Naive thymus-derived CD8-positive, alpha-beta T cell (primary cell): ENCODE results near the gene ADGRA1. TPM values are rescaled to one million over a fixed set of nuclear protein-coding genes. Genes with fewer than 3 reads are reported as not detected.
A peak's percentile ranks its signal among the peaks of the same experiment; 100 is the strongest.

Source experiments
- ATAC-seq, 2 donors: fragments of 150-1000 bp; cut with Tn5 transposase in 1 of 2; sonication (Bioruptor Pico), chemical (Tn5 transposase) in 1 of 2; 1 replicate in 1 of 2; 2 replicates in 1 of 2; pipeline ENCODE4 v1.10.0; 2021; ENCODE audit warnings: mild to moderate bottlenecking in 2 of 2, moderate library complexity in 2 of 2
- POLR2A ChIA-PET: fragments of 350-600 bp; sonication (Branson Sonifier 250); formaldehyde crosslinking; loops from one replicate; lab custom pipeline; 2021; ENCODE audit warnings: antibody characterized with exemption; lab: Charles Lee
- DNase-seq, 10 donors: peaks; one replicate each; pipeline versions ENCODE4 v3.0.0 to v3.0.0-alpha.2; 2020 to 2022
- H3K27ac Mint-ChIP-seq, 10 donors: one replicate each; pipeline ENCODE4 v1.8.0; 2020 to 2022; ENCODE audit warnings: mild to moderate bottlenecking in 10 of 10, mixed read lengths in 10 of 10, moderate library complexity in 4 of 10, inconsistent platforms in 1 of 10
- H3K27me3 Mint-ChIP-seq, 5 donors: one replicate each; pipeline ENCODE4 v1.8.0; 2021 to 2022; ENCODE audit warnings: mixed read lengths in 5 of 5
- H3K36me3 Mint-ChIP-seq, 3 donors: one replicate each; pipeline ENCODE4 v1.8.0; 2020 to 2022; ENCODE audit warnings: mixed read lengths in 3 of 3, mild to moderate bottlenecking in 2 of 3, inconsistent platforms in 1 of 3
- H3K4me1 Mint-ChIP-seq, 4 donors: one replicate each; pipeline ENCODE4 v1.8.0; 2021 to 2022; ENCODE audit warnings: mixed read lengths in 4 of 4
- H3K4me3 Mint-ChIP-seq, 10 donors: one replicate each; pipeline ENCODE4 v1.8.0; 2020 to 2022; ENCODE audit warnings: mild to moderate bottlenecking in 10 of 10, mixed read lengths in 10 of 10, moderate library complexity in 6 of 10, inconsistent platforms in 1 of 10
- H3K9me3 Mint-ChIP-seq, 9 donors: one replicate each; pipeline ENCODE4 v1.8.0; 2020 to 2022; ENCODE audit warnings: mixed read lengths in 9 of 9, mild to moderate bottlenecking in 3 of 9, inconsistent platforms in 1 of 9, moderate library complexity in 1 of 9
- polyA plus RNA-seq, 3 donors: library from polyadenylated mRNA; unstranded; fragments of 300-500 nt; fragmentation: Illumina TruSeq; gene quantifications; one replicate each; pipeline ENCODE4 v1.2.3, GENCODE V29; 2021
- total RNA-seq, 8 experiments: library from RNA in 2 of 8; stranded (reverse) in 2 of 8; gene quantifications; one replicate each; pipeline ENCODE4 v1.2.3 and lab custom pipeline; 2021 to 2026

The ADGRA1 gene
- total and polyA plus RNA-seq, 5 experiments from 2014 or later: not detected

- Mint-ChIP-seq H3K4me1 (peaks cover 12 to 28% (median 14%) of the 10 kb centered on the region in 4 donors), H3K27me3 (peaks cover 0 to 37% (median 11%) of the 10 kb centered on the region in 5 donors), H3K36me3 (no peaks in the 10 kb centered on the region), H3K27ac (no peak overlapping the region), H3K9me3 (no peaks in the 10 kb centered on the region), H3K4me3 (peak overlapping the region in 1 of 10 donors; percentile 56)
- POLR2A ChIA-PET: no interaction called here
- DNase-seq: no peak
- ATAC-seq: no peak
Measured at GRCh38 chr10:133059571-133059970, 28.2 kb upstream of the ADGRA1 start.

GRCh38 chr10:133060022-133060421, 27.7 kb upstream of the ADGRA1 start:
- POLR2A ChIA-PET: no interaction called here
- no peak overlapping the region for H3K27ac Mint-ChIP-seq
- ATAC-seq: no peak
- peak overlapping the region in 1 of 10 donors; percentile 19 for H3K4me3 Mint-ChIP-seq
- H3K4me1 Mint-ChIP-seq: peaks cover 12 to 28% (median 14%) of the 10 kb centered on the region in 4 donors
- DNase-seq: no peak
- no peaks in the 10 kb centered on the region for H3K9me3 Mint-ChIP-seq
- H3K27me3 Mint-ChIP-seq: peaks cover 0 to 37% (median 11%) of the 10 kb centered on the region in 5 donors
- H3K36me3 Mint-ChIP-seq: no peaks in the 10 kb centered on the region

GRCh38 chr10:133060466-133060865, 27.3 kb upstream of the ADGRA1 start:
- H3K27me3 Mint-ChIP-seq: peaks cover 0 to 36% (median 11%) of the 10 kb centered on the region in 5 donors
- ATAC-seq: no peak

GRCh38 chr10:133060881-133061280, 26.8 kb upstream of the ADGRA1 start:
- POLR2A ChIA-PET: no interaction called here
- H3K4me1 Mint-ChIP-seq: peaks cover 11 to 28% (median 14%) of the 10 kb centered on the region in 4 donors
- no peak overlapping the region for H3K4me3 Mint-ChIP-seq
- H3K9me3 Mint-ChIP-seq: no peaks in the 10 kb centered on the region
- DNase-seq: no peak
- peaks cover 0 to 32% (median 9%) of the 10 kb centered on the region in 5 donors for H3K27me3 Mint-ChIP-seq
- H3K27ac Mint-ChIP-seq: no peak overlapping the region
- no peak for ATAC-seq
- H3K36me3 Mint-ChIP-seq: no peaks in the 10 kb centered on the region

More at GRCh38 chr10:133060466-133060865, 27.3 kb upstream of the ADGRA1 start:
- no peak overlapping the region for H3K4me3 Mint-ChIP-seq
- peaks cover 11 to 28% (median 14%) of the 10 kb centered on the region in 4 donors for H3K4me1 Mint-ChIP-seq
- H3K36me3 Mint-ChIP-seq: no peaks in the 10 kb centered on the region
- no peaks in the 10 kb centered on the region for H3K9me3 Mint-ChIP-seq
- no peak overlapping the region for H3K27ac Mint-ChIP-seq
- no peak for DNase-seq
- POLR2A ChIA-PET: no interaction called here

- Mint-ChIP-seq H3K27me3 (peaks cover 0 to 26% (median 9%) of the 10 kb centered on the region in 5 donors), H3K36me3 (no peaks in the 10 kb centered on the region), H3K9me3 (no peaks in the 10 kb centered on the region), H3K4me3 (no peak overlapping the region), H3K27ac (no peak overlapping the region), H3K4me1 (peaks cover 11 to 26% (median 13%) of the 10 kb centered on the region in 4 donors)
- ATAC-seq (no peak), DNase-seq (no peak)
- POLR2A ChIA-PET: no interaction called here
Measured at GRCh38 chr10:133061296-133062038, 26.3 kb upstream of the ADGRA1 start.

- no peaks in the 10 kb centered on the region for H3K36me3 Mint-ChIP-seq
- no peak overlapping the region for H3K27ac Mint-ChIP-seq
- no peak for ATAC-seq
- H3K4me1 Mint-ChIP-seq: peaks cover 9 to 20% (median 12%) of the 10 kb centered on the region in 4 donors
- no peaks in the 10 kb centered on the region for H3K9me3 Mint-ChIP-seq
- no peak for DNase-seq
- POLR2A ChIA-PET: no interaction called here
- H3K4me3 Mint-ChIP-seq: no peak overlapping the region
- H3K27me3 Mint-ChIP-seq: peaks cover 0 to 20% (median 8%) of the 10 kb centered on the region in 5 donors
Measured at GRCh38 chr10:133062085-133062484, 25.6 kb upstream of the ADGRA1 start.

GRCh38 chr10:133062635-133063034, 25.1 kb upstream of the ADGRA1 start:
- DNase-seq (no peak), ATAC-seq (no peak)
- no peaks in the 10 kb centered on the region for H3K36me3 Mint-ChIP-seq
- POLR2A ChIA-PET: no interaction called here
- no peak overlapping the region for H3K27ac Mint-ChIP-seq
- peaks cover 9 to 17% (median 10%) of the 10 kb centered on the region in 4 donors for H3K4me1 Mint-ChIP-seq
- peaks cover 0 to 15% (median 6%) of the 10 kb centered on the region in 5 donors for H3K27me3 Mint-ChIP-seq
- H3K9me3 Mint-ChIP-seq: no peaks in the 10 kb centered on the region
- no peak overlapping the region for H3K4me3 Mint-ChIP-seq

- ATAC-seq (no peak), DNase-seq (no peak)
- POLR2A ChIA-PET: no interaction called here
- Mint-ChIP-seq H3K4me1 (no peaks in the 10 kb centered on the region), H3K27me3 (peaks cover 0 to 4% (median 1%) of the 10 kb centered on the region in 5 donors), H3K27ac (no peak overlapping the region), H3K4me3 (no peak overlapping the region), H3K36me3 (no peaks in the 10 kb centered on the region), H3K9me3 (no peaks in the 10 kb centered on the region)
Measured at GRCh38 chr10:133067149-133068105, 20.3 kb upstream of the ADGRA1 start.

- POLR2A ChIA-PET: no interaction called here
- H3K4me1 Mint-ChIP-seq: no peaks in the 10 kb centered on the region
- no peaks in the 10 kb centered on the region for H3K36me3 Mint-ChIP-seq
- no peak overlapping the region for H3K4me3 Mint-ChIP-seq
- no peak overlapping the region for H3K27ac Mint-ChIP-seq
- ATAC-seq: no peak
- peaks cover 0 to 4% (median 1%) of the 10 kb centered on the region in 5 donors for H3K27me3 Mint-ChIP-seq
- no peaks in the 10 kb centered on the region for H3K9me3 Mint-ChIP-seq
- DNase-seq: no peak
Measured at GRCh38 chr10:133068111-133069032, 19.4 kb upstream of the ADGRA1 start.

- peaks cover 0 to 4% (median 2%) of the 10 kb centered on the region in 5 donors for H3K27me3 Mint-ChIP-seq
- no peak overlapping the region for H3K27ac Mint-ChIP-seq
- ATAC-seq: no peak
- H3K4me1 Mint-ChIP-seq: no peaks in the 10 kb centered on the region
- no peak overlapping the region for H3K4me3 Mint-ChIP-seq
- POLR2A ChIA-PET: no interaction called here
- no peaks in the 10 kb centered on the region for H3K36me3 Mint-ChIP-seq
- no peak for DNase-seq
- H3K9me3 Mint-ChIP-seq: no peaks in the 10 kb centered on the region
Measured at GRCh38 chr10:133069033-133069525, 18.6 kb upstream of the ADGRA1 start.

GRCh38 chr10:133070405-133070804, 17.3 kb upstream of the ADGRA1 start:
- Mint-ChIP-seq H3K36me3 (no peaks in the 10 kb centered on the region), H3K4me3 (no peak overlapping the region), H3K27ac (no peak overlapping the region), H3K9me3 (no peaks in the 10 kb centered on the region), H3K4me1 (no peaks in the 10 kb centered on the region), H3K27me3 (peaks cover 0 to 15% (median 9%) of the 10 kb centered on the region in 5 donors)
- no peak for DNase-seq
- POLR2A ChIA-PET: no interaction called here
- no peak for ATAC-seq

- H3K27ac Mint-ChIP-seq: no peak overlapping the region
- POLR2A ChIA-PET: no interaction called here
- ATAC-seq (no peak), DNase-seq (no peak)
- H3K36me3 Mint-ChIP-seq: no peaks in the 10 kb centered on the region
- no peaks in the 10 kb centered on the region for H3K4me1 Mint-ChIP-seq
- no peak overlapping the region for H3K4me3 Mint-ChIP-seq
- no peaks in the 10 kb centered on the region for H3K9me3 Mint-ChIP-seq
- peaks cover 1 to 18% (median 9%) of the 10 kb centered on the region in 5 donors for H3K27me3 Mint-ChIP-seq
Measured at GRCh38 chr10:133070810-133071209, 16.9 kb upstream of the ADGRA1 start.
